ENCODE results near the gene ANKRD63. TPM values are rescaled to one million over a fixed set of nuclear protein-coding genes. Genes with fewer than 3 reads are reported as not detected.
A peak's percentile ranks its signal among the peaks of the same experiment; 100 is the strongest.

Gene ANKRD63
- total and polyA plus RNA-seq, 9 of the 15 experiments (the other 6 are each of a cell fraction or from before 2014, with no cell fraction given), result 1.3 to 2.0 (median 1.8) TPM; not detected in 6

- POLR2A ChIA-PET, result interaction anchor here (0.5 to 0.7 kb wide), 2 partner anchors 53 to 87 kb away, joined by 3 to 4 read pairs; no protein-coding TSS in a partner anchor
- Histone ChIP-seq H2AFZ (ENCODE audit: low read depth, low read length) (no peak overlapping the region), H3K4me2 (ENCODE audit: insufficient read depth, low read length) (no peak overlapping the region), H3K27me3 (ENCODE audit: control insufficient read depth in 2 of 2, insufficient read depth in 2 of 2, low read length in 2 of 2) (peaks cover 3 to 41% of the 10 kb centered on the region in 2 experiments; a peak in 4 of 5 replicates), H3K9me3 (replicated peaks; ENCODE audit: control insufficient read depth, insufficient read depth, low read depth, low read length) (no peaks in the 10 kb centered on the region), H3K36me3 (ENCODE audit: control insufficient read depth, insufficient read depth, low read length) (no peaks in the 10 kb centered on the region), H3K9ac (ENCODE audit: insufficient read depth in 1 of 2, low read depth in 2 of 2, low read length in 2 of 2) (no peak overlapping the region), H3K27ac (ENCODE audit: extremely low read depth, low read depth, low read length) (no peak overlapping the region), H3K9me1 (ENCODE audit: control insufficient read depth, insufficient read depth, low read length) (no peaks in the 10 kb centered on the region), H3K79me2 (ENCODE audit: control insufficient read depth, insufficient read depth, low read length) (no peaks in the 10 kb centered on the region), H3K4me1 (replicated peaks in 1 of 2; ENCODE audit: control insufficient read depth in 2 of 2, insufficient read depth in 2 of 2, low read length in 2 of 2) (peaks cover 0 to 31% of the 10 kb centered on the region in 2 experiments; a peak in 3 of 5 replicates), H4K20me1 (replicated peaks; ENCODE audit: control insufficient read depth, insufficient read depth, low read length) (0 out of 2 replicates have a peak, but pooled peaks cover 2% of the 10 kb centered on the region), H3K4me3 (no peak overlapping the region)
- no TSS peak for BruUV-seq (replicated peaks)
- no peak for FAIRE-seq
- in situ Hi-C loops (cut with MboI) (no loop called here), intact Hi-C loops (cut with micrococcal nuclease) (no loop called here)
- no peak for DNase-seq (ENCODE audit: extremely low read depth in 1 of 4, low spot score in 3 of 4)
- TF ChIP-seq FOXP1 (CRISPR knock-in tag; IDR thresholded peaks at IDR 0.05) (no peak), GABPB2 (CRISPR knock-in tag; conservative IDR thresholded peaks at IDR 0.05) (no peak), NCOR1 (IDR thresholded peaks at IDR 0.05) (no peak), HDAC6 (IDR thresholded peaks at IDR 0.05; ENCODE audit: low read depth, low read length) (no peak), LARP7 (IDR thresholded peaks at IDR 0.05) (no peak), ZNF436 (CRISPR knock-in tag; IDR thresholded peaks at IDR 0.05) (no peak), RCOR1 (IDR thresholded peaks at IDR 0.05; ENCODE audit: borderline replicate concordance in 1 of 2, low read depth in 2 of 2, low read length in 2 of 2) (0 out of 4 replicates have a peak, but pooled peaks of 1 of the 2 experiments have one; percentile 31), RFX1 (IDR thresholded peaks at IDR 0.05) (peak; percentile 80)
- CTCF ChIA-PET (ENCODE audit: low intra/inter-chr PET ratio), result no interaction called here
- no peak for ATAC-seq
- 35% methylated on average over 18 of the region's 20 CpGs for WGBS (ENCODE audit: insufficient coverage, low coverage, missing lambda C conversion rate)
Observed at GRCh38 chr15:40293905-40294895, 11.3 kb upstream of the ANKRD63 start.

All from K562 (cell line).